Right lobe of liver (tissue), 6 donors: ENCODE data around the gene ANXA11. TPM values are rescaled to one million over a fixed set of nuclear protein-coding genes. Genes with fewer than 3 reads are reported as not detected.
A peak's percentile ranks its signal among the peaks of the same experiment; 100 is the strongest.

Experiments used
- ATAC-seq, 4 donors: fragments of 200-7000 bp; cut with Tn5 transposase; one replicate each; pipeline ENCODE4 v1.9.1; 2020; ENCODE audit warnings: mild to moderate bottlenecking in 4 of 4, moderate library complexity in 4 of 4
- DNase-seq, 3 donors: peaks; one replicate each; pipeline ENCODE4 v3.0.0-alpha.2; 2020
- H3K27ac ChIP-seq, 3 donors: fragments of 200-600 bp; one replicate each; pipeline ENCODE4 v1.8.0; 2022
- H3K27me3 ChIP-seq, 2 donors: fragments of 200-600 bp; one replicate each; pipeline ENCODE4 v1.8.0; 2022
- H3K36me3 ChIP-seq, 4 donors: fragments of 200-600 bp; sonication (generic) in 1 of 4; one replicate each; pipeline versions ENCODE4 v1.5.1 to v1.8.0; 2017 to 2022; ENCODE audit warnings: control low read depth in 1 of 4
- H3K4me1 ChIP-seq, 4 donors: fragments of 200-600 bp; sonication (generic) in 1 of 4; one replicate each; pipeline versions ENCODE4 v1.5.1 to v1.8.0; 2017 to 2022; ENCODE audit warnings: control low read depth in 1 of 4
- H3K4me3 ChIP-seq, 3 donors: fragments of 200-600 bp; one replicate each; pipeline ENCODE4 v1.8.0; 2022
- H3K9me3 ChIP-seq, 4 donors: fragments of 200-600 bp; sonication (generic) in 1 of 4; one replicate each; pipeline versions ENCODE4 v1.5.1 to v1.8.0; 2017 to 2022; ENCODE audit warnings: control low read depth in 1 of 4
- POLR2A ChIP-seq: fragments of 450-650 bp; IDR thresholded peaks from one replicate; pipeline ENCODE4 v1.6.1; 2017; ENCODE audit warnings: antibody characterized with exemption, mild to moderate bottlenecking
- WGBS: methylation state at CpG from one replicate; pipeline ENCODE4 v1.1.6; 2018; ENCODE audit warnings: low coverage, low lambda C conversion rate; ENCODE audit not compliant: insufficient coverage; ENCODE audit errors: missing lambda C conversion rate; 5-methylcytosine and 5-hydroxymethylcytosine counted together
- intact Hi-C, 2 donors: fragments of 100-400 bp; cut with DNase I; formaldehyde crosslinking; loops; one replicate each; pipeline versions ENCODE4 v1.11.2 to v1.14.1; 2022
- total RNA-seq, 6 experiments: library from RNA; depleted of rRNA in 2 of 6; stranded (reverse); fragments of >200 nt in 2 of 6; fragmentation: NEBNext Ultra II Directional in 3 of 6; extraction: Animal tissue kit (Norgen Biotek cat#: 25700) in 3 of 6; gene quantifications; one replicate each; pipeline versions ENCODE4 v1.1.0 to v1.2.4, GENCODE V29; 2016 to 2023
- TF ChIP-seq, protein P1 (sequence below), 4 donors: fragments of 200-600 bp in 3 of 4; fragments of 450-650 bp in 1 of 4; IDR thresholded peaks; one replicate each; pipeline versions ENCODE4 v1.5.1 to v1.8.0; 2016 to 2022; ENCODE audit warnings: antibody characterized with exemption in 4 of 4, mild to moderate bottlenecking in 2 of 4
- donor health status: DM: no; HTN: yes; CAD: no.
- donor health status: DM: no; HTN: no; CAD: no.
- donor health status: DM: no; HTN: no; CAD: no.
- donor health status: DM: no; HTN: yes; CAD: no.
- donor health status: DM: no; HTN: yes; CAD: no.

The ANXA11 gene
- total RNA-seq, 6 experiments from 2014 or later, result 41.7 to 100 (median 55.6) TPM

DNA sequence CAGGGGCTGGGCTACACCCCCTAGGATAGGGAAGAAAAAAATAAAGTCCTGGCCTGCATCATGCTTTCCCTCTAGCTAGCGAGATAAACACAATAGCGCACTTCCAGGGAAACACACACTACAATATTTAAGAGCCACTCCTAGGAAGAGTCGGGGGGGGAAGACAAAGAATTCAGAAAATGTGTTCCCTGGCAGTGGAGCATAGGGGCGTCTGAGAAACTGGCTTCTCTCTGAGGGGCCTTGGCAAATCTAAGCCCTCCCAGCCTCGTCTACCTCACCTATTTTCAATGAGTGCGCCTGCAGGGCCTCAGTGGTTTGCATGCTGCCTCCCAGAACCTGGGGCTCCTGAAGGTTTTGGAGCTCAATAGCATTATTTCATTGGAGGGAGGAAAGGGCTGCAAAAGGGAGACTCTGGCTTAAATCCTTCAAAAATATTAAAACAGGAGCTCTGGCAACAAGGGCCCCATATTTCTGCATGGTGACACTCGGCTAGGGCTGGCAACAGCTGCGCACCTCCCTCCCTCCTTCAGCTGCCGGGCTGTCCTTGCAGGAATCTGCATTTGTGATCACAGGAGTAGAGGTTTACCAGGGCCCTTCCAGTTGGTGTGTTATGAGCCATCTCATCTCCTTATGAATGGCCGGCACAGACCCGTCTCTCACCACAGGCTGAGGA lies 10.8 kb downstream of the ANXA11 start:
- H3K9me3 ChIP-seq, result no peaks in the 10 kb centered on the region
- DNase-seq (no peak), ATAC-seq (no peak)
- TF ChIP-seq, protein P1, sequence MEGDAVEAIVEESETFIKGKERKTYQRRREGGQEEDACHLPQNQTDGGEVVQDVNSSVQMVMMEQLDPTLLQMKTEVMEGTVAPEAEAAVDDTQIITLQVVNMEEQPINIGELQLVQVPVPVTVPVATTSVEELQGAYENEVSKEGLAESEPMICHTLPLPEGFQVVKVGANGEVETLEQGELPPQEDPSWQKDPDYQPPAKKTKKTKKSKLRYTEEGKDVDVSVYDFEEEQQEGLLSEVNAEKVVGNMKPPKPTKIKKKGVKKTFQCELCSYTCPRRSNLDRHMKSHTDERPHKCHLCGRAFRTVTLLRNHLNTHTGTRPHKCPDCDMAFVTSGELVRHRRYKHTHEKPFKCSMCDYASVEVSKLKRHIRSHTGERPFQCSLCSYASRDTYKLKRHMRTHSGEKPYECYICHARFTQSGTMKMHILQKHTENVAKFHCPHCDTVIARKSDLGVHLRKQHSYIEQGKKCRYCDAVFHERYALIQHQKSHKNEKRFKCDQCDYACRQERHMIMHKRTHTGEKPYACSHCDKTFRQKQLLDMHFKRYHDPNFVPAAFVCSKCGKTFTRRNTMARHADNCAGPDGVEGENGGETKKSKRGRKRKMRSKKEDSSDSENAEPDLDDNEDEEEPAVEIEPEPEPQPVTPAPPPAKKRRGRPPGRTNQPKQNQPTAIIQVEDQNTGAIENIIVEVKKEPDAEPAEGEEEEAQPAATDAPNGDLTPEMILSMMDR (IDR thresholded peaks at IDR 0.05), result no peak
- no peak for TF ChIP-seq POLR2A
- no peaks in the 10 kb centered on the region for H3K27me3 ChIP-seq
- WGBS, result 57% methylated on average over 6 of the region's 11 CpGs
- H3K36me3 ChIP-seq, result no peaks in the 10 kb centered on the region
- peak overlapping the region in 2 of 3 donors; percentile 98 to 99 for H3K27ac ChIP-seq
- H3K4me1 ChIP-seq, result peaks cover 2 to 40% (median 22%) of the 10 kb centered on the region in 4 donors
- no peak overlapping the region for H3K4me3 ChIP-seq
- intact Hi-C loops, result no loop called here

DNA sequence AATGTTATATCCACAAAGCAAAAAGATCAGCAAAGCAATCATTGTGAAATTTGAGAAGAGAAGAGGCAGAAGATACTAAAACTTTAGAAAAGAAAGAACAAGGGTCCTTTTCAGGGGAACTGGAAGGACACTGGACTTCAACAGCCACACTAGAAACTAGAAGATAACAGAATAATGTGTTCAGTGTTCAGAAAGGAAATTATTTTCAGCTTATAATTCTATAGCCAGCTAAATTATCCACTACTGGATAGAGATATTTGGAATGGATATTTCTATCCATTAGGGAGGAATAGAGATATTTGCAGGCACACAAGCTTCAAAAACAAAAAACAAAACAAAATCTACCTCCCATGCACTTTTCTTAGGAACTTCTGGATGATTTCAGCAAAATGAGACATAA lies 12.8 kb downstream of the ANXA11 start:
- Histone ChIP-seq H3K27me3 (no peaks in the 10 kb centered on the region), H3K9me3 (no peaks in the 10 kb centered on the region), H3K4me1 (peaks cover 0 to 34% (median 16%) of the 10 kb centered on the region in 4 donors), H3K36me3 (no peaks in the 10 kb centered on the region), H3K27ac (no peak overlapping the region), H3K4me3 (no peak overlapping the region)
- DNase-seq, result no peak
- intact Hi-C loops, result no loop called here
- no peak for TF ChIP-seq POLR2A
- TF ChIP-seq, protein P1 (IDR thresholded peaks at IDR 0.05), result no peak
- no peak for ATAC-seq

DNA sequence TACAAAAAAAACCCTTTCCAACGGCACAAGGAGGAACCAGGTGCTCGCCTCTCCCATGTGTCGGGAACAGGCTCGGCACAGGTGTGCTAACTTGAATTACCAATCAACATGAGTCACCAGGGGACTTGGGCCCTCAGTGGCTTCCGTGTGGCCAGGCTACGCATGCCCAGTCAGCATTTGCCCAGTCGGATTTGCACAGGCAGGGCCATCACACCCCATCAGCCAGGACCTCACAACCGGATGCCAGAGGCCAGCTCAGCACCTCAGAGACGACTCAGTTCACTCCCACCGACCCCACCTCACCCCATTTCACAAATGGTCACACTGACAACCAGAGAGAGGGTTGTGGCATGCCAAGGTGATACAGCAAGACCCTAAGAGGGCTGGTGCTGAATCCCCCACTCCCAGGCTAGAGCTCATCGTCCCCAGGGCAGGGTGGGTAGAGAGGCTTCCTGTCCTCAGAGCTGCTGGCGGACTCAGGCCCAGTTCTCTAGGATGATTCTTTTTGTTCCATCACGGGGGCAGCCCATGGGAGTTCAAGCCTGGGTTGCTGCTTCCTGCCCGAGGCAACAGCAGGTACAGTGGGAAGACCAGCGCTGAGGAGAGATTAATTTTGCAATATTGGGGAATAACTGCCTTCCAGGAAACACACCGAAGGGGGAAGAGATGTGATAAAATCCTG lies 13.6 kb downstream of the ANXA11 start:
- Histone ChIP-seq H3K4me3 (no peak overlapping the region), H3K36me3 (no peaks in the 10 kb centered on the region), H3K4me1 (peaks cover 0 to 26% (median 11%) of the 10 kb centered on the region in 4 donors), H3K27ac (no peak overlapping the region), H3K27me3 (no peaks in the 10 kb centered on the region), H3K9me3 (no peaks in the 10 kb centered on the region)
- TF ChIP-seq, protein P1 (IDR thresholded peaks at IDR 0.05), result no peak
- TF ChIP-seq POLR2A, result no peak
- intact Hi-C loops, result no loop called here
- ATAC-seq (no peak), DNase-seq (no peak)
- 69% methylated on average over 7 of the region's 16 CpGs for WGBS

DNA sequence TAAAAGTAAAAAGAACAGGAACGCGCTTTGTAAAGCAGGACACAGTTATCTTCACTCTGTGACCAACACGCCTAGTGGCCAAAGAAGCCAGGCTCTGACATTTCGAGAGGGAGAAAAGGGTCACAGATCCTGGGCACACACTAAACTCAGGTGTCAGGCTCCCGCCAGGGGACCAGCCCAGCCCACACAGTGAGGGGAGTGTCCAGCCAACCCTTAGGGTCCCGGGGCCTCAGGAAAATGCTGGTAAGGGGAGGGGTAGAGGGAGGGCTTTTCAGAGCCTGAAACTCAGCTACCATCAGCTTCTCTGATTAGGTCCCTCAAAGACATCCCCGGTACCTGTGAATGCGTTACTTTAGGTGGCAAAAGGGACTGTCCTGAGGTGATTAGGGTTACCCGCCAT lies 16.6 kb downstream of the ANXA11 start:
- no peak overlapping the region for H3K4me3 ChIP-seq
- H3K27me3 ChIP-seq, result no peaks in the 10 kb centered on the region
- H3K9me3 ChIP-seq, result no peaks in the 10 kb centered on the region
- DNase-seq (no peak), ATAC-seq (no peak)
- 93% methylated on average over 8 of the region's 9 CpGs for WGBS
- no peaks in the 10 kb centered on the region for H3K36me3 ChIP-seq
- no peak overlapping the region for H3K27ac ChIP-seq
- H3K4me1 ChIP-seq, result peaks cover 0 to 7% (median 0%) of the 10 kb centered on the region in 4 donors
- TF ChIP-seq, protein P1 (IDR thresholded peaks at IDR 0.05), result no peak
- TF ChIP-seq POLR2A, result no peak
- intact Hi-C loops, result no loop called here
